Uterus (tissue), 2 donors: ENCODE results near the gene PIK3C2A.

Experiments used
- CTCF ChIP-seq, 4 experiments: fragments of 200-600 bp in 2 of 4; fragments of 450-650 bp in 2 of 4; sonication (generic) in 2 of 4; IDR thresholded peaks; one replicate each; pipeline ENCODE4 v1.5.1; 2016 to 2019; ENCODE audit warnings: antibody characterized with exemption in 4 of 4, mild to moderate bottlenecking in 2 of 4, moderate library complexity in 1 of 4
- POLR2A ChIP-seq, 2 donors: fragments of 450-650 bp; IDR thresholded peaks; one replicate each; pipeline ENCODE4 v1.6.1; 2016; ENCODE audit warnings: antibody characterized with exemption in 2 of 2, mild to moderate bottlenecking in 1 of 2, moderate library complexity in 1 of 2

- TF ChIP-seq POLR2A (IDR thresholded peaks at IDR 0.05): no peak
- TF ChIP-seq CTCF (IDR thresholded peaks at IDR 0.05): no peak
Measured at GRCh38 chr11:17165247-17165890, 42.4 kb downstream of the PIK3C2A start.
